ENCODE results near the gene RTN1. TPM values are rescaled to one million over a fixed set of nuclear protein-coding genes. Genes with fewer than 3 reads are reported as not detected.

The RTN1 gene
- total and polyA plus RNA-seq, 2 experiments from 2014 or later = 4.2 to 4.3 TPM

DNA sequence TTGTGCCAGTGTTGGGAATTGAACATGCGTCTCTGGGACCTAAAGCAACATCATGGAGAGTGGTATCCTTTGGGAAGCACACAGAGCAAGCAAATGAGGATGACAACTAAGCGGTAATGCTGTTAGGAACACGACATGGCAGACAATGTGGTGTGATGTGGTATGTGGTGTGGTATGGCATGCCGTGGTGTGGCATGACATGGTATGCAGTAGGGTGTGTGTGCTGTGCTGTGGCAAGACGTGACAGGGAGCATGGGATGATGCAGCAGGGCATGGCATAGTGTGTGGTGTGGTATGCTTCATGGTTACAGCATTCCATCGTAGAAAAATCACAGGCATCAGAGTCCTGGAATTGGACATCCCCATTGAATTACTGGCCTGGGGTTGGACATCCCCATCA lies 108.7 kb downstream of the RTN1 start (continued):
- TF ChIP-seq, protein P1, sequence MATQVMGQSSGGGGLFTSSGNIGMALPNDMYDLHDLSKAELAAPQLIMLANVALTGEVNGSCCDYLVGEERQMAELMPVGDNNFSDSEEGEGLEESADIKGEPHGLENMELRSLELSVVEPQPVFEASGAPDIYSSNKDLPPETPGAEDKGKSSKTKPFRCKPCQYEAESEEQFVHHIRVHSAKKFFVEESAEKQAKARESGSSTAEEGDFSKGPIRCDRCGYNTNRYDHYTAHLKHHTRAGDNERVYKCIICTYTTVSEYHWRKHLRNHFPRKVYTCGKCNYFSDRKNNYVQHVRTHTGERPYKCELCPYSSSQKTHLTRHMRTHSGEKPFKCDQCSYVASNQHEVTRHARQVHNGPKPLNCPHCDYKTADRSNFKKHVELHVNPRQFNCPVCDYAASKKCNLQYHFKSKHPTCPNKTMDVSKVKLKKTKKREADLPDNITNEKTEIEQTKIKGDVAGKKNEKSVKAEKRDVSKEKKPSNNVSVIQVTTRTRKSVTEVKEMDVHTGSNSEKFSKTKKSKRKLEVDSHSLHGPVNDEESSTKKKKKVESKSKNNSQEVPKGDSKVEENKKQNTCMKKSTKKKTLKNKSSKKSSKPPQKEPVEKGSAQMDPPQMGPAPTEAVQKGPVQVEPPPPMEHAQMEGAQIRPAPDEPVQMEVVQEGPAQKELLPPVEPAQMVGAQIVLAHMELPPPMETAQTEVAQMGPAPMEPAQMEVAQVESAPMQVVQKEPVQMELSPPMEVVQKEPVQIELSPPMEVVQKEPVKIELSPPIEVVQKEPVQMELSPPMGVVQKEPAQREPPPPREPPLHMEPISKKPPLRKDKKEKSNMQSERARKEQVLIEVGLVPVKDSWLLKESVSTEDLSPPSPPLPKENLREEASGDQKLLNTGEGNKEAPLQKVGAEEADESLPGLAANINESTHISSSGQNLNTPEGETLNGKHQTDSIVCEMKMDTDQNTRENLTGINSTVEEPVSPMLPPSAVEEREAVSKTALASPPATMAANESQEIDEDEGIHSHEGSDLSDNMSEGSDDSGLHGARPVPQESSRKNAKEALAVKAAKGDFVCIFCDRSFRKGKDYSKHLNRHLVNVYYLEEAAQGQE (IDR thresholded peaks at IDR 0.05; ENCODE audit: unreplicated experiment) = no peak
- TF ChIP-seq, protein P2, sequence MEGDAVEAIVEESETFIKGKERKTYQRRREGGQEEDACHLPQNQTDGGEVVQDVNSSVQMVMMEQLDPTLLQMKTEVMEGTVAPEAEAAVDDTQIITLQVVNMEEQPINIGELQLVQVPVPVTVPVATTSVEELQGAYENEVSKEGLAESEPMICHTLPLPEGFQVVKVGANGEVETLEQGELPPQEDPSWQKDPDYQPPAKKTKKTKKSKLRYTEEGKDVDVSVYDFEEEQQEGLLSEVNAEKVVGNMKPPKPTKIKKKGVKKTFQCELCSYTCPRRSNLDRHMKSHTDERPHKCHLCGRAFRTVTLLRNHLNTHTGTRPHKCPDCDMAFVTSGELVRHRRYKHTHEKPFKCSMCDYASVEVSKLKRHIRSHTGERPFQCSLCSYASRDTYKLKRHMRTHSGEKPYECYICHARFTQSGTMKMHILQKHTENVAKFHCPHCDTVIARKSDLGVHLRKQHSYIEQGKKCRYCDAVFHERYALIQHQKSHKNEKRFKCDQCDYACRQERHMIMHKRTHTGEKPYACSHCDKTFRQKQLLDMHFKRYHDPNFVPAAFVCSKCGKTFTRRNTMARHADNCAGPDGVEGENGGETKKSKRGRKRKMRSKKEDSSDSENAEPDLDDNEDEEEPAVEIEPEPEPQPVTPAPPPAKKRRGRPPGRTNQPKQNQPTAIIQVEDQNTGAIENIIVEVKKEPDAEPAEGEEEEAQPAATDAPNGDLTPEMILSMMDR (conservative IDR thresholded peaks at IDR 0.05; ENCODE audit: low read depth in 2 of 2) = no peak
- TF ChIP-seq EZH2phosphoT487 (IDR thresholded peaks at IDR 0.05; ENCODE audit: unreplicated experiment) = no peak
- no peak for TF ChIP-seq POLR2AphosphoS5 (IDR thresholded peaks at IDR 0.05; ENCODE audit: low read depth)
- TF ChIP-seq JUNB (IDR thresholded peaks at IDR 0.05; ENCODE audit: unreplicated experiment) = no peak
- no peak for TF ChIP-seq STAT1 (IDR thresholded peaks at IDR 0.05; ENCODE audit: unreplicated experiment)
- TF ChIP-seq, protein P3, sequence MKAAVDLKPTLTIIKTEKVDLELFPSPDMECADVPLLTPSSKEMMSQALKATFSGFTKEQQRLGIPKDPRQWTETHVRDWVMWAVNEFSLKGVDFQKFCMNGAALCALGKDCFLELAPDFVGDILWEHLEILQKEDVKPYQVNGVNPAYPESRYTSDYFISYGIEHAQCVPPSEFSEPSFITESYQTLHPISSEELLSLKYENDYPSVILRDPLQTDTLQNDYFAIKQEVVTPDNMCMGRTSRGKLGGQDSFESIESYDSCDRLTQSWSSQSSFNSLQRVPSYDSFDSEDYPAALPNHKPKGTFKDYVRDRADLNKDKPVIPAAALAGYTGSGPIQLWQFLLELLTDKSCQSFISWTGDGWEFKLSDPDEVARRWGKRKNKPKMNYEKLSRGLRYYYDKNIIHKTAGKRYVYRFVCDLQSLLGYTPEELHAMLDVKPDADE (IDR thresholded peaks at IDR 0.05) = no peak

DNA sequence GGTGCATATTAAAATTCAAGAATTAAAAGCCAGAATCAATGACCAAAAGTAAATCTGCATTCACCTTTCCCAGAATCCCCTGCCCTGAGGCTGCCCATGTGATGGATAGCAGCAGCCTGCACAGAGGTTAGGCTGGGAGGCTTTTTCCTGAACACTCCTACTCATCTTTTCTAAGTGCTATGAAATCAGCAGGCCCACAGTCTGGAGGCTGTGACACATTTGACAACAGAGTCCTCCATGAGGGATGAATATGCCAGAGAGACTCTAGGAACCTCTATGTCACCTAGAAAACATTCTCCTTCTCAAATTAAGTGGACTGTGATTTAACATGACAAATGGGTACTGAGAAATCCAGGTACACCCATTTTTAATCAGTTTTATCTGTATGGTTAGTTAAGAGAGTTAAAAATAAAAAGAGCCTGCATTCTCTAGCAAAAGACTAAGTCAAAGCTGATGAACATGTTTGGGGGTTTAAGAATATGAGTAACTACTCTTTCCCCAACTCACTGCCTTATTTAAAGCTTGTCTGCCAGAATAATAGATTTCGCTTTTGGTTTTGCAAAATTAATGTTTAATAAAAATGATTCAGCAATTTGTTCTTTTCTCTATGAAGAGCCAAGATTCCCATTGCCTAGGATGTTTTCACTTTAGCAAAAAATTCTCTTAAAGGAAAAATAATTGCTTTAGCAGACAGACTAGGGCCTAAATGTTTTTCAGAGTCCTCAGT lies 115.0 kb downstream of the RTN1 start:
- Mint-ChIP-seq H3K27me3 (ENCODE audit: insufficient read depth, low read depth, poor library complexity) (no peaks in the 10 kb centered on the region), H3K4me1 (peaks cover 8% of the 10 kb centered on the region; the same call in 1 of the 3 replicates), H3K36me3 (ENCODE audit: low read depth) (no peaks in the 10 kb centered on the region), H3K27ac (no peak overlapping the region), H3K4me3 (no peak overlapping the region), H3K9me3 (no peaks in the 10 kb centered on the region)
- Histone ChIP-seq H3K4me1 (ENCODE audit: insufficient read depth) (no peaks in the 10 kb centered on the region), H2AFZ (no peak overlapping the region), H3K27me3 (ENCODE audit: insufficient read depth) (no peaks in the 10 kb centered on the region), H4K20me1 (replicated peaks; ENCODE audit: insufficient read depth) (no peaks in the 10 kb centered on the region), H3K79me2 (replicated peaks; ENCODE audit: insufficient read depth) (no peaks in the 10 kb centered on the region), H3K4me3 (no peak overlapping the region), H3K27ac (ENCODE audit: low read depth) (no peak overlapping the region), H3F3A (replicated peaks; ENCODE audit: low read depth) (no peaks in the 10 kb centered on the region), H3K36me3 (ENCODE audit: insufficient read depth) (no peaks in the 10 kb centered on the region), H3K9me2 (ENCODE audit: insufficient read depth) (peaks cover 7% of the 10 kb centered on the region), H3K4me2 (no peak overlapping the region)
- ATAC-seq (no peak), DNase-seq (ENCODE audit: low spot score) (no peak)
- no peak for TF ChIP-seq POLR2AphosphoS5 (IDR thresholded peaks at IDR 0.05; ENCODE audit: low read depth)
